Lung (tissue), 12 donors: Measurements from ENCODE around the gene ZNF436. TPM values are rescaled to one million over a fixed set of nuclear protein-coding genes. Genes with fewer than 3 reads are reported as not detected.
A peak's percentile ranks its signal among the peaks of the same experiment; 100 is the strongest.

Experiments used
- ATAC-seq: fragments of 200-7000 bp; cut with Tn5 transposase; one replicate; pipeline ENCODE4 v1.9.1; 2020; ENCODE audit warnings: moderate number of reproducible peaks; ENCODE audit not compliant: insufficient read depth, low FRiP score
- DNase-seq, 3 donors: peaks; one replicate each; pipeline ENCODE4 v3.0.0-alpha.2; 2013 to 2017
- H3K27ac ChIP-seq, 2 donors: one replicate each; pipeline ENCODE4 v1.5.1; 2013; ENCODE audit warnings: mild to moderate bottlenecking in 2 of 2, moderate library complexity in 2 of 2, control low read depth in 1 of 2, inconsistent platforms in 1 of 2, low read depth in 1 of 2, low read length in 1 of 2
- H3K27me3 ChIP-seq, 3 donors: one replicate each; pipeline ENCODE4 v1.5.1; 2013; ENCODE audit warnings: low read length in 2 of 3; ENCODE audit not compliant: control insufficient read depth in 3 of 3, insufficient read depth in 3 of 3
- H3K36me3 ChIP-seq, 4 donors: one replicate each; pipeline ENCODE4 v1.5.1; 2013; ENCODE audit warnings: low read length in 4 of 4, mild to moderate bottlenecking in 1 of 4, moderate library complexity in 1 of 4; ENCODE audit not compliant: control insufficient read depth in 4 of 4, insufficient read depth in 4 of 4
- H3K4me1 ChIP-seq, 5 donors: one replicate each; pipeline ENCODE4 v1.5.1; 2013; ENCODE audit warnings: low read length in 5 of 5, mild to moderate bottlenecking in 2 of 5, moderate library complexity in 1 of 5; ENCODE audit not compliant: control insufficient read depth in 5 of 5, insufficient read depth in 5 of 5
- H3K4me3 ChIP-seq: one replicate; pipeline ENCODE4 v1.5.1; 2013; ENCODE audit warnings: mild to moderate bottlenecking, control low read depth, moderate library complexity
- H3K9ac ChIP-seq, 2 donors: one replicate each; pipeline ENCODE4 v1.5.1; 2013; ENCODE audit warnings: low read length in 2 of 2, control low read depth in 1 of 2; ENCODE audit not compliant: insufficient read depth in 1 of 2
- H3K9me3 ChIP-seq, 4 donors: one replicate each; pipeline ENCODE4 v1.5.1; 2013; ENCODE audit warnings: low read length in 3 of 4, mild to moderate bottlenecking in 1 of 4, moderate library complexity in 1 of 4; ENCODE audit not compliant: control insufficient read depth in 4 of 4, insufficient read depth in 3 of 4
- WGBS, 2 donors: extraction: QIAGEN DNeasy Blood & Tissue Kit; methylation state at CpG; one replicate each; pipeline ENCODE4 v1.1.7; 2013; 5-methylcytosine and 5-hydroxymethylcytosine counted together
- polyA plus RNA-seq, 2 donors: library from polyadenylated mRNA; stranded (reverse); fragments of 200-250 nt; gene quantifications; one replicate each; pipeline ENCODE4 v1.2.1, GENCODE V29; 2013
- total RNA-seq, 2 donors: library from RNA; depleted of rRNA in 1 of 2; stranded (reverse); fragments of >200 nt in 1 of 2; gene quantifications; one replicate each; pipeline ENCODE4 v1.2.1, GENCODE V29; 2014 to 2021
- TF ChIP-seq, protein P1 (sequence below): IDR thresholded peaks from 2 replicates; pipeline ENCODE4 v1.5.1; 2012; ENCODE audit warnings: mild to moderate bottlenecking; ENCODE audit errors: control extremely low read depth, extremely low read depth
- donor health status: control.
- donor health status: control.
- donor health status: Bipolar disorder and iron deficiency.
- donor health status: healthy.
- donor health status: DM: yes; HTN: yes; CAD: no.

The ZNF436 gene
- total and polyA plus RNA-seq, 4 donors = 2.1 to 30.9 (median 6.6) TPM

DNA sequence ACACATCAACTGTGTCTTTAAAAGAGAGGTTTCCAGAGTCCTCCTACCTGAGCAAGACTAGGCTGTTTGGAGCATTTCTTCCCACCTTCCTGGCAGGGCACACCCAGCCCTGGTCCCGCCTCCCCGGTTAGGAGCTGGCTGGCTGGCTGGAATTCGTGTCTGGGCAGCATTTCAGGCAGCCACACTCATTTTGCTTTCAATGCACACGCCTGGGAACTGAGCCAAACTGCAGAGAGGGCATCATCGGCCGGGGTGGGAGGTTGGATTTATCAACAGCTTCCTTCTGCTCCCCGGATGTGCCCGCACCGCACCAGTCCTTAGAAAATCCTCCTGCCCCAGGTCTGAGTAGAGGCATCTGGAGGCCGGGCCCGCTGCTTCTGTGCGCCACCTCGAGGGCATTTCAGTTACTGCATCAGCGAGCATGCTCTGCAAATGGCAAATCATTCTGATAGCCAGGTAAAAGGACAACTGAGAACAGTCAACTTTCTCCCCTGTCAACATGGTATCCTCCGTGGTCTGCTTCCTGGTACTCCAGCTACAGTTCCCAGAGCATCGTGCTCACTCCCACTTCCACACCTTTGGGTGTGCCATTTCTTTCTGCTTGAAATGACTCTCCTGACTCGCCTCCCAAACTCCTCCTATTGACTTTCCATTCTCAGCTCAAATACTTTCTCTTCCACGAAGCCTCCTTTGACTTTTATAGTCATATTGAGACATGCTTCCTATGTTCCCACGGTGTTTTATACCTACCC is 34.3 kb upstream of the ZNF436 start:
- peak; percentile 88 for ATAC-seq
- H3K27me3 ChIP-seq = no peaks in the 10 kb centered on the region
- WGBS, 2 donors = 8 to 11% methylated on average over 19 of the region's 19 CpGs
- H3K9ac ChIP-seq = peak overlapping the region in 1 of 2 donors; percentile 75
- peaks cover 5 to 22% (median 10%) of the 10 kb centered on the region in 5 donors for H3K4me1 ChIP-seq
- no peaks in the 10 kb centered on the region for H3K9me3 ChIP-seq
- H3K4me3 ChIP-seq = no peak overlapping the region
- H3K36me3 ChIP-seq = peaks cover 0 to 6% (median 1%) of the 10 kb centered on the region in 4 donors
- DNase-seq = peak; percentile 92 to 94 (median 93)
- TF ChIP-seq, protein P1, sequence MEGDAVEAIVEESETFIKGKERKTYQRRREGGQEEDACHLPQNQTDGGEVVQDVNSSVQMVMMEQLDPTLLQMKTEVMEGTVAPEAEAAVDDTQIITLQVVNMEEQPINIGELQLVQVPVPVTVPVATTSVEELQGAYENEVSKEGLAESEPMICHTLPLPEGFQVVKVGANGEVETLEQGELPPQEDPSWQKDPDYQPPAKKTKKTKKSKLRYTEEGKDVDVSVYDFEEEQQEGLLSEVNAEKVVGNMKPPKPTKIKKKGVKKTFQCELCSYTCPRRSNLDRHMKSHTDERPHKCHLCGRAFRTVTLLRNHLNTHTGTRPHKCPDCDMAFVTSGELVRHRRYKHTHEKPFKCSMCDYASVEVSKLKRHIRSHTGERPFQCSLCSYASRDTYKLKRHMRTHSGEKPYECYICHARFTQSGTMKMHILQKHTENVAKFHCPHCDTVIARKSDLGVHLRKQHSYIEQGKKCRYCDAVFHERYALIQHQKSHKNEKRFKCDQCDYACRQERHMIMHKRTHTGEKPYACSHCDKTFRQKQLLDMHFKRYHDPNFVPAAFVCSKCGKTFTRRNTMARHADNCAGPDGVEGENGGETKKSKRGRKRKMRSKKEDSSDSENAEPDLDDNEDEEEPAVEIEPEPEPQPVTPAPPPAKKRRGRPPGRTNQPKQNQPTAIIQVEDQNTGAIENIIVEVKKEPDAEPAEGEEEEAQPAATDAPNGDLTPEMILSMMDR = peak; percentile 93
- H3K27ac ChIP-seq = peak overlapping the region; percentile 21 to 66

DNA sequence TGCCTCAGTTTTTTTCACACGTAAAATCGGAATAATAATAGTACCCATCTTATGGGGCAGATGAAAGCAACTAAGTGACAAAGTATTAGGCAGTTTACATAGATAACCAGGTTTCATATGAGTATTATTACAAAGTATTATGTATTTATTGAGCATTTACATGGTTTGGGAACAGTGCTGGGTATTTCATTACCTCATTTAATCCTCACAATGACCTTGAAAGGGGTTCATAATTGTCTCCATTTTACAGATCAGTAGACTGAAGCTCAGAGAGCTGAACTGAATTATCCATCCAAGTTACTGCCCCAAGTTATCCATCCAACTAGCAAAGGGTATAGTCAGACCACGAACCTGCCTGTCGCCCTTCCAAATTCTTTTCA is 33.7 kb upstream of the ZNF436 start:
- Histone ChIP-seq H3K9ac (no peak overlapping the region), H3K36me3 (peaks cover 0 to 1% (median under 1%) of the 10 kb centered on the region in 4 donors), H3K4me3 (no peak overlapping the region), H3K9me3 (no peaks in the 10 kb centered on the region), H3K27ac (peak overlapping the region; percentile 21 to 66), H3K4me1 (peaks cover 5 to 22% (median 9%) of the 10 kb centered on the region in 5 donors), H3K27me3 (no peaks in the 10 kb centered on the region)
- TF ChIP-seq, protein P1 = no peak
- no peak for ATAC-seq
- 75 to 83% methylated on average over 4 of the region's 4 CpGs for WGBS, 2 donors
- no peak for DNase-seq

DNA sequence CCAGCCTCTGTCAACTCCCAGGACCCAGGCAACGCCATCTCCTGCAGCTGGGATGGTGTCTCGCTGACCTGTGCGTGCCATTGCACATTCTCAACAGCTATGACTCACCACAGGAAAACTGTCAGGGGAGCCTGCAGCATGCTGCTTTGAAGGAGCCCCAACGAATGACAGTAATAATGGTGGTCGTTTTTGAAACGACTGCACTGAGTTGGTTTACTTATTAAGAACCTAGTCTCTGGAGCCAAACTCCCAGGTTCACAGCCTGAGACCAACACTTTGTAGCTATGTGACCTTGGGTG is 33.4 kb upstream of the ZNF436 start:
- Histone ChIP-seq H3K9me3 (no peaks in the 10 kb centered on the region), H3K27me3 (no peaks in the 10 kb centered on the region), H3K27ac (peak overlapping the region in 1 of 2 donors; percentile 61), H3K4me1 (peaks cover 5 to 22% (median 9%) of the 10 kb centered on the region in 5 donors), H3K9ac (no peak overlapping the region), H3K36me3 (no peaks in the 10 kb centered on the region), H3K4me3 (no peak overlapping the region)
- TF ChIP-seq, protein P1 = no peak
- ATAC-seq = no peak
- DNase-seq = peak in 1 of 3 donors; percentile 24
- 25 to 38% methylated on average over 6 of the region's 6 CpGs for WGBS, 2 donors
